ENCODE results near the gene PLVAP.
A peak's percentile ranks its signal among the peaks of the same experiment; 100 is the strongest.

PLVAP gene

DNA sequence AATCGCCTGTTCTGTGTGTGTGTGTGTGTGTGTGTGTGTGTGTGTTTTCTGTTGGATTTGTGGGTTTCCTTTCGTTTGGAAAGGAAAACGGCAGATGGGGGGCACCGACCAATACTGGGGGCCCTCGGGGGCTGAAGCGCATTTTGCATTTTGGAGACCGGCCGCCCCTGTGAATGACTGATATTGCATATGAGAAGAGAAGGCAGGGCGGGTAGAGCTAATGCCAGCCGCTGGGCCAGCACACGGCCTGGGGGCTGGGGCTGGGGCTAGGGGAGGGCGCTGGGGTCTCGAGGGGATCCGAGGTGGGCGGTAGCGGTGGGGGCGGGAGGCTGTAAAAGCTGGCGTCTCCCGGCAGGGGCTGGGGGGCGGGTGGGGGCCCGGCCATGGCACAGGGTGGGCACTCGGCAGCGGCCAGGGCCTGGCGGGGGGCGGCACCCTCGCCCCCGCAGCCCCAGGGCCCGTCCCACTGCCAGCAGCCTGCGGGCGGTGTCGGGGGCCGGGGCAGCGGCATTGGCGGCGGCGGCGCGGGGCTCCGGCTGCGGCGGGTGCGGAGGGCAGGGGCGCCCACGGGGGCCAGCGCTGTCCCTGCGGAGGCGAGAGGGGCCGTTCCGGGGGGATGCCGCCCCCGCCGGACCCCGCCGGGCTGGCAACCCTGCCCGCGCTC is 53.7 kb downstream of the PLVAP start:
- no peak for DNase-seq (ENCODE audit: low read depth, low spot score)

DNA sequence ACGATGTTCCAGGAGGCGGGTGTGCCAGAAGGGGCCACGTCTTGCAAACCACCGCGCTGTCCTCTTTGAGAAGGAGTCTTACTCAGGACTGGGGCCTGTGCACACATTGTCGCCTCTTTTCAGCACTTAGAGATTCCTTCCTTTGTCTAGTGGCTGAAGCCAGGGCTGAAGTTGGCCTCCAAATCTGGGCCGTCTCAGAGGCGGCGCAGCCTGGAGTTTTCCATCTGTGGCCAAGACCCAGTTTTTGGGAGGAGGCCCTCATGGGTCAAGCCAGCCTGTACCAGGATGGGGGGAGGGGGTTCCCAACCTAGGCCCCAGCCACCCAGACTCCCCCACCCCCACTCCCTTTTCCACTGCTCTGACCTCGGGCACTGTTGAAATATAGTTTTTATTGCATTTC is 54.3 kb downstream of the PLVAP start:
- DNase-seq (ENCODE audit: low read depth, low spot score) = no peak

- DNase-seq (ENCODE audit: low read depth, low spot score) = no peak
Measured at GRCh38 chr19:17321655-17322489, 55.3 kb downstream of the PLVAP start.

DNA sequence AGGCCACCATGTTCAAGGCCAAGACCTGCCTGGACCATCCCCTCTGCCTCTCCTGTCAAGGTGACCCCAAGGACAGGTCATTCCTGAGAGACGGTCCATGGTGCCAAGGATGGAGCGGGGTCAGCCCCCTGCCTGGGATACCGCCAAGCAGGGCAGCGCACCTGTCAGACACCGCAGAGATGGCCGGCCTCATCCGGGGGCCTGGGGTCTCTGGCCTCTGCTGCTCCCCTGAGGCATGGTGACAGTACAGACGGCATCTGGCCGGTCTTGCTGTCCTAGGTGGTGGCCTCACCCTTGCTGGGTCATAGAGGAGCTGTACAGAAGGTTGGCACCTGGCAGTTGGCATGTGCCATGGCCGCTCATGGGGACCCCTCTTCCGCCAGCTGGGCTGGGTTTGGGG is 56.7 kb downstream of the PLVAP start:
- no peak for DNase-seq (ENCODE audit: low read depth, low spot score)

DNA sequence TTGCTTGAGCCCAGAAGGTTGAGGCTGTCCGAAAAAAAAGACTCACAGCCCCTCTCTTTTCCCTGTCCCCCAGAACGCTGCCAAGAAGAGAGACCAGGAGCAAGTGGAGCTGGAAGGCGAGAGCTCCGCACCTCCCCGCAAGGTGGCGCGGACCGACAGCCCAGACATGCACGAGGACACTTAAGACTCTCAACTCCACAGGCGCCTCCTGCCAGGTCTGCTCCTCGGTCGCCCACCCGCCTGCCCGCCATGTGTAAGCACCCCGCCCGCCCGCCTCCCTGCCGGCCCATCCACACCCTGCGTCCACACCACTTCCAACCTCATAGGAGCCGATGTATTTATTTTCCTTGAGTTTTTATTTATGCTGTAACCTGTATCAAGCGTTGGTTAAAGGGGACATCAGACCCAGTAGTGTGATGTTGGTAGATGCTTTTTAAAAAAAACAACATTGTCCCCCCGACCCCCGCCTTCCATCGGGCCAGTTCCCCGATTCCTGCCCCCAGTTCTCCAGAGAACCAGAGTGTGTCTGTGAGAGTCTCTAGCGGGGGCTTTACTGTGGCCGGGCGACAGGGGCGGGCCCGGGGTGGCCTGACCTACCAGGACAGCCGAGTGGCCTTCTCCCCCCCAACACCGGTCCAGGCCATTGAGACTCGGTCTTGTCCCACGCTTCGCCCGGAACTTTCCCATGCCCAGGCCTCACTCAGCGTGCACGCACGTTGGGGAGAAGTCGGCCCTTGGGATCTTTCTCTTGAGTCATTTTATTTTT is 57.5 kb downstream of the PLVAP start:
- DNase-seq (ENCODE audit: low read depth, low spot score) = no peak

- no peak for DNase-seq (ENCODE audit: low read depth, low spot score)
Measured at GRCh38 chr19:17318966-17319365, 58.2 kb downstream of the PLVAP start.

DNA sequence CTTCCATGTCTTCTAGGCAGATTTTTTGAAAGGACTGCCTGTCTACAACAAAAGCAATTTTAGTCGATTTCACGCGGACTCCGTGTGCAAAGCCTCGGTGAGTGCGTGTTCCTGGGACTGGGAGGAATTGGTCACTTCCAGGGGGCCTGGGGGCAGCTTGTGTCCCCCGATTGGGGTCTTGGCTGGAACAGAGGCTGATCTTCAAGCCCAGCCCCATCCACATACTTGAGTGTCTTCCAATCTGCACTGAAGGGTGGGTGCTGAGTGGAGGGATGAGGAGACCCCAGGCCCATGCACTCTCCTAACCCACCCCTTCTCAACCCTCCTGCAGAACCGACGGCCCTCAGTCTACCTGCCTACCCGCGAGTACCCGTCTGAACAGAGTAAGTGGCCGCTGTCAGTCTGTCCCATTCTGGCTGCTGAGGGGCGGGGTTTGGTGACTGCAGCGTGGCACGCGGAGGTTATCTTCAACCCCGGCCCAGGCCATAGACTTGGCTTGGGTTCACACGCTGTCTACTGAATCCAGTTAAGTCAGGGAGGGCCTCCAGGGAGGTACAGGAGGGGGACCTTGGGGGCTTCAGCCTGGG is 63.0 kb downstream of the PLVAP start:
- DNase-seq (ENCODE audit: low read depth, low spot score) = no peak

- no peak for DNase-seq (ENCODE audit: low read depth, low spot score)
Measured at GRCh38 chr19:17312189-17313113, 64.7 kb downstream of the PLVAP start.

- DNase-seq (ENCODE audit: low read depth, low spot score) = no peak
Measured at GRCh38 chr19:17311455-17312188, 65.5 kb downstream of the PLVAP start.

DNA sequence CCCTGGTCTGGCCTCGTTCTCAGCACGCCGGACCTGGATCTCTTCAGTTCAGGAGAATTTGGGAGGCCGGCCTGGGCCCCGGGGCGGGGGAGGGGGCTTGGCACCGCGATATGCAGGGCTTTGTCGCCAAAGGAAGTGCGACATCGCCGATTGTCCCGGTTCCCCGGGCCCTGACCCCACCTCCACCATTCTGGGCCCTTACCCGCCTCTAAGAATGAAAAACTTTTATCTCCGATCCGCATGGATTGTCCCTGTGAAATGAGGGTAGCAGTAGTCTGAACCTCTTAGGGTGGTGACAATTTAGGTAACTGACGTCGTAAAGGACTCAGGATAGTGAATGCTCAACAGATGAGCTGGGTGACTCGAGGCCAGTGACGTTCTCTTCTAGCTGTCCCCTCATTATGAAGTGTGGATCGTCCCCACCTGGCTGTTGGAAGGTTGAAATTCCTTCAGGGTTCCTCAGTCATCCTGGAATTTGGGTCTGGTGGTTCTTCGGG is 67.1 kb downstream of the PLVAP start:
- no peak for DNase-seq (ENCODE audit: low read depth, low spot score)

- DNase-seq (ENCODE audit: low read depth, low spot score) = peak; percentile 99
Measured at GRCh38 chr19:17309198-17309964, 67.8 kb downstream of the PLVAP start, which contains the start of gene DDA1. TSS of gene DDA1 (plus strand) at chr19:17309563. CDS start at chr19:17309655, 92 bp downstream.

GRCh38 chr19:17307876-17308377 is 69.2 kb downstream of the PLVAP start:
- DNase-seq (ENCODE audit: low read depth, low spot score) = no peak

GRCh38 chr19:17306285-17306714 is 70.8 kb downstream of the PLVAP start:
- no peak for DNase-seq (ENCODE audit: low read depth, low spot score)

DNA sequence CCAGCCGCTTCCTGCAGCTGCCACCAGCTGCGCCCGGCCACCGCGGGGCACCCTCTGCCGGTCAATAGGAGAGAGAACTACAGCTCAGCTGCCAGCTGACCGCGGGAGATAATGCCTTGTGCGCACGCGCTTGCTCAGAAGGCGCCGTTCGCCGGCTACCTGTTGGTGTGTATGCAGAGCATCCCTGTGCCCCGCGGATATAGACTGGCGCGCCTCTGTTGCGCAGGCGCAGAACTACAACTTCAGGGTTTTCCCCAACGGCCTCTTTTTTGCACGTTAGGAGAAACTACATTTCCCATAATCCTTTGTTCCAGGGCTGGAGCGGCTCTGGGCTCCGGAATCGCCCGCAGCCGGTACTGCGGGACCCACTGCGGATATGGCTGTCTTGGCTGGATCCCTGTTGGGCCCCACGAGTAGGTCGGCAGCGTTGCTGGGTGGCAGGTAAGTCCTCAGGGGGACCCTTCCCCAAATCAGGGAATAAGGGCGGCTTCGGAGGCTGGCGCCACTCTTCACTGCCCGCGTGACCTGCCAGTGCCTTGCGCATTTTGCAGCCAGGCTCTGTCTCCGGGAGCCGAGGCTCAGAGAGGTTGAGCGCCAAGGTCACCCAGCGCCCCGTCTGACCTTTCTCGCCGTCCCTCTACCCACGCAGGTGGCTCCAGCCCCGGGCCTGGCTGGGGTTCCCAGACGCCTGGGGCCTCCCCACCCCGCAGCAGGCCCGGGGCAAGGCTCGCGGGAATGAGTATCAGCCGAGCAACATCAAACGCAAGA is 71.4 kb downstream of the PLVAP start, which contains the start of gene MRPL34:
TSS of gene MRPL34 (plus strand) at position 356 of the 768 bp plus-strand sequence. CDS start at position 377, 21 bp downstream.
- peak; percentile 98 for DNase-seq (ENCODE audit: low read depth, low spot score)

DNA sequence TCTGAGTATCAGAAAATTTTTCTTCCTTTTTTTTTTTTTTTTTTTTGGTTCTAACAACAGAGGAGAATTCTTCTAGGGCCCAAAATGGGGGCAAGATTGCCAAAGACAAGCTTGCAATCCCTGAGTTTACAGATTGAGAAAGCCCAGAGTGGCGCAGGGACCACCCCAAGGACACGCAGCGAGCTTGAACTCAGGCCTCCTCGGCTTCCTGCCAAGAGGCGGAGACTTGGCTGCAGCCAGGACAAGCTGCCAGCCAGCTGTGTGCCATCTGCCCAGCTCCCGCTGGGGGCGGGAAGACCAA is 72.0 kb downstream of the PLVAP start:
- DNase-seq (ENCODE audit: low read depth, low spot score) = no peak

DNA sequence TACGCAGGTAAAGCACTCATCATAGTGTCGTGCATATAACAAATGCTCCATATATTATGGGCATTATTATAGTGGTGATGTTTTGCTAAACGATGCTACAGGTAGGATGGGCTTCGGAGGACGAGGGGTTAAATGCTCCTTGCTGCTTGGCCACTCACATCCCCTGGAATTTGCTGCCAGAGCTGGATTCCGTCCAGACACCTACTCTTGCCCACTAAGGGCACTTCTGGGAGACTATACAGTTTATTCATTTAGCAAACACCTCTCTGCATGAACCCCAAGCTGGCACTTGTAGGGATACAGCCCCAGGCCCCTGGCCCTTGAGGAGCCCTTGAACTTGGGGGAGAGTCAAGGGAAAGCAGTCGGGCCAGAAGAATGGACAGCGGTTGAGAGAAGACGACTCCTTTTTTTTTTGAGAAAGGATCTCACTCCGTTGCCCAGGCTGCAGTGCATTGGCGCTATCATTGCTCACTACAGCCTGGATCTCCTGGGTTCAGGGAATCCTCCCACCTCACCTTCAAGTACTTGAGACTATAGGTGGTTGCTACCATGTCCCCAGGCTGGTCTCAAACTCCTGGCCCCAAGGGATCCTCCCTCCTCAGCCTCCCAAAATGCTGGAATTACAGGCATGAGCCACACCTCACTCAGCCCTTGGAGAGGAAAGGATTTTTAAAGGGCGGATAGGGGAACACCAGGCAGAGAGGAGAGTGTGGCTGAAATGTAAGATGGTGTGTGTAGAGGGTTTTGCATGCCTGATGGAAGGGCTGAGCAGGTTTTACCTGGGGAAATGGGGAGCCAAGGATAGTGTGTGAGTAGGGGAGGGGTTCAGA is 72.5 kb downstream of the PLVAP start:
- DNase-seq (ENCODE audit: low read depth, low spot score) = no peak

GRCh38 chr19:17303940-17304267 is 73.2 kb downstream of the PLVAP start:
- no peak for DNase-seq (ENCODE audit: low read depth, low spot score)
